Stimulated activated CD4-positive, alpha-beta T cell treated with anti-CD3 and anti-CD28 coated beads, Interleukin-2, amount 100 ng/mL, for 4 hours (primary cell): Measurements from ENCODE around the gene NCBP1.

Experiments used
- DNase-seq: peaks from one replicate; pipeline ENCODE4 v3.0.0-alpha.2; 2020; ENCODE audit warnings: low read depth

Gene NCBP1

GRCh38 chr9:97623946-97624345 is 9.7 kb upstream of the NCBP1 start:
- DNase-seq: no peak

GRCh38 chr9:97625620-97626019 is 8.0 kb upstream of the NCBP1 start:
- DNase-seq: no peak

GRCh38 chr9:97627624-97628023 is 6.0 kb upstream of the NCBP1 start:
- DNase-seq: no peak

- no peak for DNase-seq
Measured at GRCh38 chr9:97628668-97629067, 5.0 kb upstream of the NCBP1 start.

GRCh38 chr9:97629156-97629555 is 4.5 kb upstream of the NCBP1 start:
- DNase-seq: no peak

- no peak for DNase-seq
Measured at GRCh38 chr9:97630591-97630990, 3.0 kb upstream of the NCBP1 start.

GRCh38 chr9:97632248-97632984 is 1.2 kb upstream of the NCBP1 start:
- DNase-seq: no peak

GRCh38 chr9:97633859-97634490 is 354 bp downstream of the NCBP1 start:
- DNase-seq: no peak

GRCh38 chr9:97635026-97635425 is 1.4 kb downstream of the NCBP1 start:
- no peak for DNase-seq

GRCh38 chr9:97636903-97637302 is 3.3 kb downstream of the NCBP1 start:
- DNase-seq: no peak

- DNase-seq: no peak
Measured at GRCh38 chr9:97638666-97639065, 5.0 kb downstream of the NCBP1 start.

- DNase-seq: no peak
Measured at GRCh38 chr9:97640325-97640724, 6.7 kb downstream of the NCBP1 start.

- no peak for DNase-seq
Measured at GRCh38 chr9:97645720-97646119, 12.1 kb downstream of the NCBP1 start.

GRCh38 chr9:97647996-97648395 is 14.4 kb downstream of the NCBP1 start:
- DNase-seq: no peak

GRCh38 chr9:97651646-97652045 is 18.0 kb downstream of the NCBP1 start:
- no peak for DNase-seq

GRCh38 chr9:97658707-97659106 is 25.1 kb downstream of the NCBP1 start:
- no peak for DNase-seq

- DNase-seq: no peak
Measured at GRCh38 chr9:97659771-97660170, 26.1 kb downstream of the NCBP1 start.

- DNase-seq: no peak
Measured at GRCh38 chr9:97660340-97660739, 26.7 kb downstream of the NCBP1 start.

- no peak for DNase-seq
Measured at GRCh38 chr9:97660847-97661246, 27.2 kb downstream of the NCBP1 start.

GRCh38 chr9:97665742-97666141 is 32.1 kb downstream of the NCBP1 start:
- DNase-seq: no peak

GRCh38 chr9:97666907-97667686 is 33.5 kb downstream of the NCBP1 start:
- DNase-seq: no peak

- no peak for DNase-seq
Measured at GRCh38 chr9:97668485-97668884, 34.9 kb downstream of the NCBP1 start.

GRCh38 chr9:97670586-97670985 is 37.0 kb downstream of the NCBP1 start:
- DNase-seq: no peak
